ENCODE results near the gene LUC7L2.

GRCh38 chr7:139332697-139333359, 26.9 kb upstream of the LUC7L2 start:
- TF ChIP-seq E2F5 (CRISPR knock-in tag; IDR thresholded peaks at IDR 0.05) (no peak), ETV6 (CRISPR knock-in tag; IDR thresholded peaks at IDR 0.05) (no peak), CTCF (IDR thresholded peaks at IDR 0.05) (no peak), HMGXB4 (CRISPR knock-in tag; IDR thresholded peaks at IDR 0.05) (no peak), ATF3 (CRISPR knock-in tag; conservative IDR thresholded peaks at IDR 0.05) (no peak), ATF2 (CRISPR knock-in tag; IDR thresholded peaks at IDR 0.05; ENCODE audit: borderline replicate concordance, low read depth) (no peak), NR2C2 (CRISPR knock-in tag; IDR thresholded peaks at IDR 0.05) (no peak), ZNF512 (CRISPR knock-in tag; IDR thresholded peaks at IDR 0.05; ENCODE audit: borderline replicate concordance) (no peak), ELF4 (CRISPR knock-in tag; IDR thresholded peaks at IDR 0.05; ENCODE audit: low read depth) (no peak), PRDM15 (CRISPR knock-in tag; IDR thresholded peaks at IDR 0.05) (no peak), NR1H2 (CRISPR knock-in tag; IDR thresholded peaks at IDR 0.05) (no peak), CREM (CRISPR knock-in tag; IDR thresholded peaks at IDR 0.05) (no peak), NR3C1 (CRISPR knock-in tag; conservative IDR thresholded peaks at IDR 0.05; ENCODE audit: low read depth) (no peak), AFF4 (CRISPR knock-in tag; IDR thresholded peaks at IDR 0.05; ENCODE audit: borderline replicate concordance) (no peak)
